HG02885 (cell line): ENCODE data around the gene ZNF430.

ENCODE experiments used
- ATAC-seq: cut with Tn5 transposase; IDR thresholded peaks from one replicate; pipeline ENCODE4 v1.9.1; 2021; ENCODE audit warnings: mild to moderate bottlenecking; ENCODE audit not compliant: unreplicated experiment, poor library complexity

Gene ZNF430

DNA sequence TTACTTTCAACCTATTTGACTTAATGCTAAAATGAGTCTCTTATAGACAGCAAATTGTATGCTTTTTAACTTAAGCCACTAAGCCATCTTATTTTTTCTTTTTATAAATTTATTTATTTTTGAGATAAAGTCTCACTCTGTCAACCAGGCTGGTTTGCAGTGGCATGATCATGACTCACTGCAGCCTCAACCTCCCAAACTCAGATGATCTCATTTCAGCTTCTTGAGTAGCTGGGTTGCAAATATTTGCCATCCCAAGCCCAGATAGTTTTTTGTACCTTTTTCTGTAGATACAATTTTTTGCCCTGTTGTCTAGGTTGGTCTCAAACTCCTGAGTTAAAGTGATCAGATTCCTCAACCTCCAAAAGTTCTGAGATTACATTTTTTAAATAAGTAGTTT lies 88.7 kb downstream of the ZNF430 start:
- ATAC-seq = no peak
